ENCODE measurements around the gene HOPX.

HOPX gene

GRCh38 chr4:56627985-56628384 lies 53.1 kb downstream of the HOPX start:
- no peak for TF ChIP-seq CTCF (IDR thresholded peaks at IDR 0.05; ENCODE audit: insufficient read depth, low read length)
- TF ChIP-seq SPI1 (IDR thresholded peaks at IDR 0.05; ENCODE audit: borderline replicate concordance, low read depth): no peak
- no peak for TF ChIP-seq GABPA (IDR thresholded peaks at IDR 0.05; ENCODE audit: low read depth)
- no peak for TF ChIP-seq REST (IDR thresholded peaks at IDR 0.05; ENCODE audit: insufficient replicate concordance, low read depth)
- no peak for TF ChIP-seq POLR2AphosphoS5 (IDR thresholded peaks at IDR 0.05; ENCODE audit: low read depth)
- H3K4me3 ChIP-seq (replicated peaks; ENCODE audit: insufficient read depth, low read length): no peak overlapping the region
- H3K27ac ChIP-seq (replicated peaks): no peak overlapping the region
- no peaks in the 10 kb centered on the region for H3K27me3 ChIP-seq (ENCODE audit: insufficient read depth, poor library complexity, severe bottlenecking)
- DNase-seq (ENCODE audit: low read depth in 1 of 2, low spot score in 1 of 2): no peak

DNA sequence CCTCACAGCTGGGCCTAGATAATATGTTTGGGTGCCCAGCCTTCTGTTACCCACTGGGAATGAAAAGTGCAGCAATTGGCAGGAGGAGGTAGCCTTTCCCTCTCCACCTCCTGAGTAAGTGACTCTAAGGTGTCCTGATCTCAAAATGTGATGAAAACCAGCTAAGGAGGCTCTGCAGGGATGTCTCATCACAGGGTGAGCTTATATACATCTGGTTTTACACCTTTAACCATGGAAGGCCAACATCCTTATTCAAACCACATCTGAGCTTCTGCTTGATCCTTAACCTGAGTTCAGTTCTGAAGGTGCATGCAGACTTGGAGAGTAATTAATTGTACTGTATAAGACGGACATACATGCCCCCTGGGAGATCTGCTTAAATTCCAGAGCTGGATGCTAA lies 53.7 kb downstream of the HOPX start:
- TF ChIP-seq SPI1 (IDR thresholded peaks at IDR 0.05; ENCODE audit: borderline replicate concordance, low read depth): no peak
- H3K27ac ChIP-seq (replicated peaks): no peak overlapping the region
- DNase-seq (ENCODE audit: low read depth in 1 of 2, low spot score in 1 of 2): no peak
- no peaks in the 10 kb centered on the region for H3K27me3 ChIP-seq (ENCODE audit: insufficient read depth, poor library complexity, severe bottlenecking)
- no peak overlapping the region for H3K4me3 ChIP-seq (replicated peaks; ENCODE audit: insufficient read depth, low read length)

DNA sequence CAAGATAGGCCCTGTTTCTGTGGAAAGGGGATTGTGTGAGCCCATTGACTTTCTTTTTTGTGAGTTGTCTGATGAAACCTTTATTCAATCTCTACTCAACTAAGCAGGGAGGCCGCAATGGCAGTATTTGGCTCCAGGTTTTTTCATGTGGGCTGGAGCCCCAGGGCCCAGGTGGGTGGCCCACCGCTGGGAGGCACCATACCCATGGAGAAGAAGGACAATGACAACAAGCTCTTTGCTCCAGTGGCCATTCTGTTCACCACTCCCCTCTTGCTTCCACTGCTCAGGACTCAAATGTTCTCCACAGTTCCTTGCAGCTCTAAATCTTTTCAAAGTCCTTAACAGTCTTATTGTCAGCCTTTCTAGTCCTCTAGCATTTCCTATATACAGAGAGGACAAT lies 54.1 kb downstream of the HOPX start:
- H3K27ac ChIP-seq (replicated peaks): no peak overlapping the region
- H3K4me3 ChIP-seq (replicated peaks; ENCODE audit: insufficient read depth, low read length): no peak overlapping the region
- H3K27me3 ChIP-seq (ENCODE audit: insufficient read depth, poor library complexity, severe bottlenecking): no peaks in the 10 kb centered on the region
- TF ChIP-seq POLR2AphosphoS5 (IDR thresholded peaks at IDR 0.05; ENCODE audit: low read depth): no peak
- no peak for TF ChIP-seq CTCF (IDR thresholded peaks at IDR 0.05; ENCODE audit: insufficient read depth, low read length)
- no peak for TF ChIP-seq SPI1 (IDR thresholded peaks at IDR 0.05; ENCODE audit: borderline replicate concordance, low read depth)
- no peak for TF ChIP-seq REST (IDR thresholded peaks at IDR 0.05; ENCODE audit: insufficient replicate concordance, low read depth)
- no peak for DNase-seq (ENCODE audit: low read depth in 1 of 2, low spot score in 1 of 2)

DNA sequence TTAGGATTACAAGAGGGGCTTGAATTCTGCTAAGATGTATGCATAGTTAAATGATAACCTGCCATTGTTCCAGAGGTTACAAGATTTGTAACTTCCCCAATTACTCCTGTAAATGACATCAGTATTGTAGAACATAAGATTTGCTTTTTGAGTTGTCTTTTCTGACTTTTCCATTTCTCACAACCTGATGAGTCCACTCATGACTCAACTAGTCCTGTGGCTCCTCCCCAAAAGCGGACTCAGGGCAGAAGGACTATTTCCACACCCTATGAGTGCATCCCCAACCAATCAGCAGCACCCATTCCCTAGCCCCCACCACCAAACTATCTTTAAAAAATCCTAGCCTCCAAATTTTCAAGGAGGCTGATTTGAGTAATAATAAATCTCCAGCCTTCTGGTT lies 54.7 kb downstream of the HOPX start:
- no peak overlapping the region for H3K27ac ChIP-seq (replicated peaks)
- no peak for DNase-seq (ENCODE audit: low read depth in 1 of 2, low spot score in 1 of 2)
- no peak overlapping the region for H3K4me3 ChIP-seq (replicated peaks; ENCODE audit: insufficient read depth, low read length)
- H3K27me3 ChIP-seq (ENCODE audit: insufficient read depth, poor library complexity, severe bottlenecking): no peaks in the 10 kb centered on the region
- no peak for TF ChIP-seq POLR2AphosphoS5 (IDR thresholded peaks at IDR 0.05; ENCODE audit: low read depth)
- no peak for TF ChIP-seq CTCF (IDR thresholded peaks at IDR 0.05; ENCODE audit: insufficient read depth, low read length)
- TF ChIP-seq REST (IDR thresholded peaks at IDR 0.05; ENCODE audit: insufficient replicate concordance, low read depth): no peak
- TF ChIP-seq SPI1 (IDR thresholded peaks at IDR 0.05; ENCODE audit: borderline replicate concordance, low read depth): no peak
- no peak for TF ChIP-seq GABPA (IDR thresholded peaks at IDR 0.05; ENCODE audit: low read depth)

Data from HL-60 (cell line).